HG02852 (cell line): Measurements from ENCODE around the gene SV2C.
"Not testable (repeated sequence)": the region's sequence is repeated elsewhere in the genome, so short reads cannot be mapped to it uniquely, and the experiment has no call there.

ENCODE experiments used
- ATAC-seq: cut with Tn5 transposase; IDR thresholded peaks from one replicate; pipeline ENCODE4 v1.9.1; 2021; ENCODE audit warnings: mild to moderate bottlenecking, moderate library complexity; ENCODE audit not compliant: unreplicated experiment

The SV2C gene, protein sequence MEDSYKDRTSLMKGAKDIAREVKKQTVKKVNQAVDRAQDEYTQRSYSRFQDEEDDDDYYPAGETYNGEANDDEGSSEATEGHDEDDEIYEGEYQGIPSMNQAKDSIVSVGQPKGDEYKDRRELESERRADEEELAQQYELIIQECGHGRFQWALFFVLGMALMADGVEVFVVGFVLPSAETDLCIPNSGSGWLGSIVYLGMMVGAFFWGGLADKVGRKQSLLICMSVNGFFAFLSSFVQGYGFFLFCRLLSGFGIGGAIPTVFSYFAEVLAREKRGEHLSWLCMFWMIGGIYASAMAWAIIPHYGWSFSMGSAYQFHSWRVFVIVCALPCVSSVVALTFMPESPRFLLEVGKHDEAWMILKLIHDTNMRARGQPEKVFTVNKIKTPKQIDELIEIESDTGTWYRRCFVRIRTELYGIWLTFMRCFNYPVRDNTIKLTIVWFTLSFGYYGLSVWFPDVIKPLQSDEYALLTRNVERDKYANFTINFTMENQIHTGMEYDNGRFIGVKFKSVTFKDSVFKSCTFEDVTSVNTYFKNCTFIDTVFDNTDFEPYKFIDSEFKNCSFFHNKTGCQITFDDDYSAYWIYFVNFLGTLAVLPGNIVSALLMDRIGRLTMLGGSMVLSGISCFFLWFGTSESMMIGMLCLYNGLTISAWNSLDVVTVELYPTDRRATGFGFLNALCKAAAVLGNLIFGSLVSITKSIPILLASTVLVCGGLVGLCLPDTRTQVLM

DNA sequence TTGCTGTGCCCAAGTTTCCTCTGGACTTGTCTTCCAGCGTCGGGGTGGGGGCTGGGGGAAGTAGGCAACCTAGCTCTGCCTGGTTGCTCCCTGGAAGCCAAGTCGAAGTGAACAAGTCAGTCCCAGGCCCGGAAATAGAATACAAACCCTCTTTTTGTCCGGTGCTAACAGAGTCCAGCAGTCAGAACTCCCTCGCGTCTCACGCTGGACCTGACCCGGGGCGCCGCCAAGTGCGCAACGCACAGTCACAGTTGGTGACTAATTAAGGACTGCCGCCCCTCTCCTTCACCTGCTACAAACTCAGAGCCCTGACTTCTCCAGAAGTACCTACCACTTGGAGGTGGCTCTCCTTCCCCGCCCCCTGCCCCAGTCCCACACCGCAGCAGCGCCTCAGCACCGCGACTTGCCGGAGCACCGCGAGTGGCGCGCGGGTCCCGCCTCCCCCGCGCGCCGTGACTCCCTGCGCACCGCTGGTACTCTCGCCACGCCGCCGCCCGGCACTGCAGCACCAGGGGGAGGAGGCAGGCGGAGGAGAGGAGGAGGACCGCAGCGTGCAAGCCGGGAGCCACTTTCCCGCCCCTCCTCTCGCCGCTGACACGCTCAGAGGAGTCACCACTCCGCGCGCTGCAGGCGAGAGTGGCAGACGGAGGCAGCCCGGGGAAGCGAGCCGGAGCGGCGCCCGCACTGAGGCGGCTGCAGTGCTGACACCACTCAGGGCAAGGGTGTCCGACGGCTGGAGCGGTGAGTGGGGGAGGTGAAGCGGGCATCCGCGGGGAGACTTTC lies at the start of gene SV2C:
Gene SV2C, plus strand, starts transcription at position 612 of the 783 bp plus-strand sequence. CDS start 48,368 bp downstream, outside the sequence.
- no peak for ATAC-seq

DNA sequence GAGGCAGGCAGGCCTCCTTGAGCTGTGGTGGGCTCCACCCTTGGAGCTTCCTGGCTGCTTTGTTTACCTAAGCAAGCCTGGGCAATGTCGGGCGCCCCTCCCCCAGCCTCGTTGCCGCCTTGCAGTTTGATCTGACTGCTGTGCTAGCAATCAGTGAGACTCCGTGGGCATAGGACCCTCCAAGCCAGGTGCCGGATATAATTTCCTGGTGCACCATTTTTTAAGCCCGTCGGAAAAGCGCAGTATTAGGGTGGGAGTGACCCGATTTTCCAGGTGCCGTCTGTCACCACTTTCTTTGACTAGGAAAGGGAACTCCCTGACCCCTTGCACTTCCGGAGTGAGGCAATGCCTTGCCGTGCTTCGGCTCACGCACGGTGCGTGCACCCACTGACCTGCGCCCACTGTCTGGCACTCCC lies 45.4 kb upstream of the SV2C start:
- ATAC-seq = not testable (repeated sequence)

DNA sequence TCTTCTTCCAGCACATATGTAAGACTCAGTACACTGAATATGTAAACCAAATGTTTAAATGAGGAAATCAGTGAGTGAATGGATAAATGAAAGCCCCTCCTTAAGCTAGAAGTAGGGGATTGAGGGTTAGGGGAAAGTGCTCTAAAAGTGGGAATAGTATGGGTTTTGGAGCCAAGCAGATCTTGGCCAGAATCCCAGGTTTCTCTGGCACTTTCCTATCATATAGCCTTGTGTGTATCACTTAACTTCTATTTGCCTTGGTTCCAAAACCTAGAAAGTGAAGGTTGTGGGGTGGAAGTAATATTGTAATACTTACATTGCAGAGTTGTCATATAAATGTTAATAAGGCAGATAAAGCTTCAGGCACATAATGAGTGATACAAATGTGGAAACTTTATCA lies 45.0 kb upstream of the SV2C start:
- ATAC-seq = no peak

DNA sequence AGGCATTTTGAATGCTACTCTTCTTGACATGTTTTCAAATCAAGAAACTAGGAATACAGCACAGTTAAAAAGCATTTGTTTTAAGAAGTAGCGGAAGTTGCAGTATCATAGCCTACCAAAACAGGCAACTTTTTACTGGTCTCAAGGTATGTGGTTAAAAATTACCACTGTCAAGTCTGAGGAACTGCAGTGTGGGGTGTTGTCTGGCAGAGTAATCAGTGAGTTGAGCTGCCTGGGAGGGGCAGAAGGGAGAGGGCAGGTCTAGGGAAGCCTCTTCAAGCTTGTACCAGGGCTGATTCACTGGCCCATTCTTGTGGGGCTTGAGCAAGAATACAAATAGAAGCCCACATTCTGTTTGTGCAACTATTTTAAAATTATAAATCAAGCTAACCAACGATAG lies 42.4 kb upstream of the SV2C start:
- no peak for ATAC-seq

DNA sequence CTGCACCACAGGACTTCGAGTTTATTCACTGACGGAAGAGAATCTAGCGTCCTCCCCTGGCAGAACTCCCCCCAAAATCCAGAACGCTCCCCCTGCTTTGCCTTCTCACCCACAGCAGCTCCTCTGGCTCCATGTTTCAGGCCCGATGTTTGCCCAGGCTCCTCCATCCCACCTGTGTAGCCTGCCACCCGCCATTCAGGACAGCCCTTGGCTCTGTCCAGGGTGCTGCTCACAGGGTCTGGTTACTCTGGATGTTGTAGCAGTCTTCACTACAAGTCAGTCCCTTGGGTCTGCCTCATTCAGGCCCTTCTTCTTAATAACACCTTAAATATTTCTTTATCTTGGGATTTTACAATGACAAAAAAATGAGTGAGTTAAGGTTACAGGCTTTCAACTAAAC lies 41.3 kb upstream of the SV2C start:
- ATAC-seq = no peak

DNA sequence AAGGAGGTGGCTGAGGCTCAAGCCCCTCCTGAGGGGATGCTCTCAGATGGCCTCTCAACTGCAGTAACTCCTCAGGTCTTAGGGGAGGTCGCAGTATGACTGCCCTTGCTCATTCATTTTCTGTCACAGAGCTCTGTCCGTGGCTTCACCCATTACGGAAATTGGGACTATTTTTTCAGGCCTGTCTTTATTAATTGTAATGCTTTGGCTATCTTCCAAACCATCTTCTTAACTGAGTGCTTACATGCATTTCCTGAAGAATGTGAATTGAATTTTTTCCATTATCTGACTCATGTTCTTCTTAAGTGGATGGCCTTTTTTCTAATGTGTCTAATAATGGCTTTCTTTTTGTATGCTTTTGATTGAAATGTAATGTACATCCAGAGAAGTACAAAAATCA lies 36.4 kb upstream of the SV2C start:
- no peak for ATAC-seq

DNA sequence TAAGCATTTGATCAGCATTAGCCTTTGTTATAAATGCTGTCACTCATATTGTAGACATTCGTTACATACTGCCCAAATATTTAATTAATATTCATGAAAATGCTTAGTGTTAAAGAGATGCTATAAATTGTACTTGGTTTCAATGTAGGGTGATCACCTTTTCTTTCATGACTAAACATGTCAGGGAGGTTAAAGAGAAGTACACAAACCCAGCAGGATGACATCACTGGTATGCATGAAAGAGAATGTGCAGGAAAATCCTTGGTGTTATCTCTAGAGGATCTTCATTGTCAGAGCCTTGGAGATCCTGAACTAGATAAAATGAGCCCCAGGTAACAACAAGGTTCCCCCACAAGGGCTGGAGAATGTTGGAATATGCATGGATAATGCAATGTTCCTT lies 33.0 kb upstream of the SV2C start:
- ATAC-seq = no peak

DNA sequence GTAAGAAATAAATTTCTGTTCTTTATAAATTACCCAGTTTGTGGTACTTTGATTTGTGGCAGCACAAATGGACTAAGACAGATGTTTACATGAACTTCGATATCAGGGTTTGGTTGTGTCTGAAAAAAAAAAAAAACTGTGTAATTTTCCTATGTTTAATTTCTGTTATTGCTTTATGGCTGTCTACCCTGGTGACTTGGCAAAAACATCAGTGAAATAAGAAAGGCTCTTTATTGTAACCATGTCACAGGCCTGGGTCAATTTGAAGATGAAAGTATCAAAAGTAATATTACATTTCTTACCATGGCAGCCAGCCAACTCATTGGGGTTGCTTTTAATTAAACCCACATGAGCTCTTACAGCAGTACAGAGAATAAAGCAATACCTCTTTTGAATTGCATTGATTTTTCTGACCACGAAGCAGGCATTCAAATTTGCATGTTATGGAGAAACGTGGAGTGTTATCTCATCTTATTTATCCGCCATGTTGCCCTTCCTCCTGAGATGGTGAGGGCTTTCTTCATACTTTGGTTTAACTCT lies 20.6 kb upstream of the SV2C start:
- ATAC-seq = no peak

DNA sequence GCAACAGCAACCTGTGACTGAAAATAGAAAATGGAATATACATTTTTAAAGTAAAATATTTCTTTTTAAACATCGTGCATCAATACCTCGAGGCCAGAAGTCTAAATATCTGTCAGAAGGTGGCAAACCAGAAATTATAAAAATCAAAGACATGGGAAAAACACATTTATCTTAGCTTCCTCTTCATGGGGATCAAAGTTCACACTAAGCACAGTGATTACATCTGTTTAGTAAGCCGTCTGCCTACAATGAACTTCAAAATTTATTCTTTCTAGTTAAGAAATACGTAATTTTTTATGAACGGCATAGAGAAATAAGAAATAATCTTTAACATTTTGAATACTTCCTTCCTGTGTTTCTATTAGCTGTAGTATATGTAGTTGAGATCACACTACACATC lies 17.9 kb upstream of the SV2C start:
- ATAC-seq = no peak

DNA sequence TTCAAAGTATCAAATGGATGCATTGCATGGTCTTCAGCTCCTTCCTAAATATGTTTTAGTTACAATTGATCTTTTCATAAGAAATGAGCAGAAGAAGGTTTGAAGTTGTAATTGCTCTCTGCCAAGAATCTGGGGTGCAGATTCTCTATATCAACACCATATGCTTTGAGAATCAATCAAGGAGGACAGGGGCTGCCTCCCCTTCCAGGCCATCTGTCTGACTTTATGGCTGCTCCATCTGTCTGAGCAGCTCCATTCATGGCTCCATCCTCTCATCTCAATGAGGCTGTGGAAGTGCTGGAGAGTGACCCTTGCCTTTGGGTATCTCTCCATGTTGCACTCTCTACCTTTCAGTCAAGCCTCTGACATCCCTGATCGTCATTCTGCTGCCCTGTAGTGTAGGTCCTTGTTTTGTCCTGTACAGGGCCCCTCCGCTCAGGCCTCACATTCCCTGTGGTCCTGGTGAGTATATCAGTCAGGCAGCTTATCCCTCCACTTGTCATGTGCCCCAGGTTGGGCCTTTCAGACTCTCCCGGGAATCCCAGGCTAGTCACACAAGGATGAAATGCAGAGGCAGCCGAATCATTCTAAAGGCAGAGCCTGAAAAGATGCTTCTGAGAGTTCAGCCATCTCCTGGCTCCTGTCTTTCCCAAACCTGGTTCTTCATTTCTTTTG lies 14.0 kb upstream of the SV2C start:
- no peak for ATAC-seq

DNA sequence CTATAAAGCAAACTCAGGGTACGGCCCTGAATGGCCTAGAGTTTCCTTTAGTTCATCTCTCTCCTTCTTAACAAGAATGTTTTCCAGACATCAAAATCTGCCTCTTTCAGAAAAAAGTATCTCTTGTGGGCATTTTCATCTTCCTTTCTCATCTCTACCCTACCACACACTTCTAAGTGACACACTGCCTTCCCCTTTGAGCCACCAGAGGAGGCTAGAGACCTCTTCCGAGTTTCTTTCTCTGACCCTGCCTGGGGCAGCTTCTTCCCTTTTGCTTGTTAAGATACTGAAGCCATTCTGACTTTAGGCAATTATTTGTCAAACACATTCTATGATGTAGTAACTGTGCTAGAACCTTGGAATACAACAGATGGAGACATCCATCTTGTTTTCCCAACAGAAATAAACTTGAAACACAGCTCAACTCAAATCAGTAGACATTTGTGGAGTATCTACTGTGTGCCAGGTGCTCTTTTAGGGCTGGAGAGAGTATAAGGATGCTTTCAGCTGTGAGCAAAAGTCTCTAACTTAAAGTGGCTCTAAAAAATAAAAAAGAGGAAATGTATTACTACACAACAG lies 8.6 kb upstream of the SV2C start:
- ATAC-seq = no peak

DNA sequence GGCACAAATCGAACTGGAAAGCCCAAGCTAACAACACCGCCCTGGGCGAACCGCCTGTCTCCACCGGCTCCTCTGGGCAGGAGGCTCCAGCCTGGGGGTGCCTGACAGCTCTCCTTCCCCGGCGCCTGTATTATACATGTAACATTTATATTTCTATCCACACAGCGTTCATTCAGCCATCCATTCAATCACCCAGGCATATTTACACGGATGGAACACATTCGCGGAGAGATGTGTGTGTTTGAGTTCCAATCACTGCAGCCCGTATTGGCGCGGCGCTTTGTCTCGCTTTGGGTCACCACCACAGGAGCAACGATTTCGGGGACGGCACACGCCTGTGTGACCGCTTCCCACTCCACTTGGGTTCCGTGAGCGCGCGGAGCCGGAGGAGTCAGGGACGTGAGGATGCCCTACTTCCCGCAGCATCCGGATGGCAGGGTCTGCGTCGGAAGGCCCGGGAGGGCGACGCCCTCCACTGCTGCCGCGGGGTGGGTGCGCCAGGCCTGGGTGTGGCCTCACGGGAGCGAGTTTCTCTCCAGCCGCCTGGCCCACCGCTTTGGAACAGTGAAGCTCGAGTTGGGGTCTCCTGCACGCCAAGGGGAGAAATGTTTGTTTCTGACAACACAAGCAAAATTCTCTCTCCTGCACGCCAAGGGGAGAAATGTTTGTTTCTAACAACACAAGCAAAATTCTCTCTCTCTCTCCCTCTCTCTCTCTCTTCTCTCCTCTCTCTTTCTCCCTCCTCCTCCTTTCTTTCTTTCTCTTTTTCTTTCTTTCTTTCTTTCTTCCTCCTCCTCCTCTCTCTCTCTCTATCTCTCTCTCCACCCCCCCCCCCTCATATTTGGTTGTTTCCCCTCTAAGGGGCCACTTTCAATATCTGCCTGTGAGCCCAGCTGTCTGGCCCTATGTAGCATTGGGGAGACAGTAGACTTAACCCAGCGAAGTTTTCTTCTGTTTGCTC lies 1.1 kb upstream of the SV2C start:
- no peak for ATAC-seq

DNA sequence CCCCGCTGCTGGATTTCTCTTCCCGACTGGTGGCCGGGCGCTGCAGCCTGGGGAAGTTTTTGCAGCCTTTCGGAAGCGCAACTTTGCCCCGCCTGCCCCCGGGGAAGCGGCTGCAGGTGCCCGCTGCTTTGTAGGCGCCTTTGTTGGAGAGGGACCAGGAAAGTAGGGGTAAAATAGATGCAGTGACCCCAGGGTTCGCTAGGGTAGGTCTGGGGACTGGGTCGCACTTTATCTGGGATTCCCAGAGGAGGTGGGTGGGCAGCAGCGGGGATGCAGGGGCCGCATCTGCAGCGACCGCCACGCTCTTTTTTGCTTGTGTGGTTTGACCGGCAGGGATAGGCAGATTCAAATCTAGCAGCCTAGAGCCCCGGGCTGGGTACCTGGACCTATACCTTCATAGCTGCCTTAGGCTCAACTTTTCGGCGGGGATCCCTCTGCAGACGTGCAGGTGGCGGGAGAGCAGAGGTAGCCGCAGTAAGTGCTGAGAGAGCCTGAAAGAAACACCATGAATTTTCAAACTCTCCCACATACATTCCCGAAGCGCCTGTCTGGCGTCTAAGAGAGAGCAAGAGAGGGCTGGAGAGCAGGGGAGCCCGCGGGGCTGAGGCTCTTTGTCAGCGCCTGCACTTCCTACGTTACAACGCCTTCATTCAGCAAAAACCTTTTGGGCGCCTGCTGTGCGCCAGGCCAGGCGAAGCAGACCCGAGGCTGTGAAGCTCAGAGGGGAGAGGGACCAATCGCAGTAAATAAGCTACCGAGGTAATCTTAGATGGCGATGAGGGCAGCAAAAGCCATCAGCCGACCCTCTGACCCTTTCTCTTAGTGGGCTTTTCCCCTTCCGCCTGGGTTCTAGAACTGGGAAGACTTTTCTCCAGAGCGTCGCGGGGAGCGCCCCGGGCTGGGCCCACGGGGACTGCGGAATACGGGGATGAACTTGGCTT lies 642 bp downstream of the SV2C start:
- no peak for ATAC-seq

DNA sequence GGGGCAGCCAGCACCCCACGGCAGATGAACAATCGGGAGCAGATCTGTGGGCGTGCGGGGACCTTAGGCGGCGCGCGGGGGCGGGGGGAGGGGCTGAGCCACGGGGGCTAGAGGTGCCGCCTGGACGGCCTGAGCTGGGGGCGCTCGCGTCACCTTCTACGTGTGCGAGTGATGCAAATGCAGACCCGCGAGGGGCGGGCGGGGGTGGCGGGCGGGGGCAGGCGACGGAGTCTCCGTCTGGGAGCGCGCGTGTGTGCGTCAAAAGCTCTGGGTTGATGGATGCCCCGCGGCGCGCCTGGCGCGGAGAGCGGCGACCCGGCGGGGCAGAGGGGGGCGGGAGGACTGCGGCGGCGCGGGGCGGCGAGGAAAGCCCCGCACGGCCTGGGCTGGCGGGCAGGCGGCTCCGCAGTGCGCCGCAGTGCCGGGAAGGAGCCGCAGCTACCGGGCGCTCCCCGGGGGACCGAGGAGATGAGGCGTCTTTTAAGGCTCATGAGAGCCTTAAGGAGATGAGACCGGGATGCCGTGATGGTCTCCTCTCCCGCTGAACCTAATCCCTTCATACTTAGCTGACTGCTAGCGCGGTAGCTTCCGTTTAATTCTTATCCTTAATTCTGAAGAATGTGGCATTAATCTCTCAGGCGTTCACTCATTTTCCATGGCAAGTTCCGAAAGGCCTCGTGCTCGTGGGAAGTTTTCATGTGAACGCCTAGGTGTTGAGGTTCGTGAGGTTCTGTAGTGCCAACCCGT lies 1.5 kb downstream of the SV2C start:
- ATAC-seq = no peak

DNA sequence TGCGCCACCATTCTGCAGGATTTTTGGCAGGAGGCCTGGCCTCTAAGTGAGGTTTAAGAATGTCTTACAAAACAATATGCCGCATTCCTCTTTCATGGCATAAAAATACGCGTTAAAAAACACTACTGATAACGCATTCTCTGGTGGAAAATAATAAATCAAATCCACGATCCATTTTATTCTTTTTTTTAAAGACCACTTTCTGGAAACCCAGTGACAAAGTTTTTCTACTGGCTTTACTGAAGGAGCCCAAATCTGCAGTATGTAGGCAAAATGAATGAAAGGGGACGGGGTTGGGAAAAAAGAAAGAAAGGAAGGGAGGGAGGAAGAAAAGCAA lies 2.0 kb downstream of the SV2C start:
- ATAC-seq = no peak

DNA sequence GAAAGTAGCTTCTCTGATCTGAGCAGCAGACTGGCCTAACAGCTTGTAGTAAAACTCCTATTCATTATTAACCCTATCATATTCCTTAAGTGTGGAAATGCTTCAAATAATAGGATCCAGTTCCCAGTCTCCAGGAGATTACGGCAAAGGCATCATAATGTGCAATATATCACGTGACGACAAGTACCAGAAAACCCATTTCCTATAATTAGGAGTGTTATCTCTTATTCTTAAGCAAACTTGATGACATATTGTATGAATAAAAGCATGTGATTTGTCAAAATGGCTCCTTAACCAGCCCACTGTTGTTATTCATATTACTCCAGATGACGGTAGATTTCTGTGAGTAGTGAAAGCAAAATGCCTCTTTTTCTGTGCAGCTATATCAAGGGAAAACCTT lies 2.9 kb downstream of the SV2C start:
- ATAC-seq = no peak

DNA sequence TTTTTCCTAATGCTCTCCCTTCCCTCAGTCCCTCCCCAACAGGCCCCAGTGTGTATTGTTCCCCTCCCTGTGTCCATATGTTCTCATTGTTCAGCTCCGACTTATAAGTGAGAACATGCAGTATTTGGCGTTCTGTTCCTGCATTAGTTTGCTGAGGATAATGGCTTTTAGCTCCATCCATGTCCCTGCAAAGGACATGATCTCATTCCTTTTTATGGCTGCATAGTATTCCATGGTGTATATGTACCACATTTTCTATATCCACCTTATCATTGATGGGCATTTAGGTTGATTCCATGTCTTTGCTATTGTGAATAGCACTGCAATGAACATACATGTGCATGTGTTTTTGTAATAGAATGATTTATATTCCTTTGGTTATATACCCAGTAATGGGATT lies 6.0 kb downstream of the SV2C start:
- not testable (repeated sequence) for ATAC-seq

DNA sequence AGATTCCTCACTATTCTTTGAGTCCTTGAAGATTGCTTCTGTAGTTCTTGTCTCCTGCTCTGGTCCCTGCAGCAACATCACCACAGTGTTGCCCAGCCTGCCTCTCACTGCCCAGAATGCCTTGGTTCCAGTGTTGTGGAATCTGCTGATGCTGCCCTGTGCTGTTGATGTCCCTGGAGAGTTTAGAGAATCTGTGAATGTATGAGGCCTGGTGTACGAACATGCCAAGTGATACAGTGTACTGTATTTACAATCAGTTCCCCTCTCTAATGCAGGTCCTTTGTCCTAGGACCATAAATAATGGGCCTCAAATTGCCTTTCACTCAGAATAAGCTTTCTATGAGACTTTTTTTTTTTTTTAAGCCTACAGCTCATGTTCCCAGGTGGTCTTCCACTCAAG lies 8.2 kb downstream of the SV2C start:
- ATAC-seq = no peak
